GM21515 (cell line): ENCODE results near the gene CD55.
A peak's percentile ranks its signal among the peaks of the same experiment; 100 is the strongest.

Experiments
- ATAC-seq: cut with Tn5 transposase; IDR thresholded peaks from one replicate; pipeline ENCODE4 v1.9.1; 2021; ENCODE audit not compliant: unreplicated experiment

Gene CD55

GRCh38 chr1:207328004-207328403, 6.5 kb downstream of the CD55 start:
- no peak for ATAC-seq

GRCh38 chr1:207328908-207329440, 7.5 kb downstream of the CD55 start:
- ATAC-seq: no peak

- no peak for ATAC-seq
Observed at GRCh38 chr1:207329469-207329868, 8.0 kb downstream of the CD55 start.

GRCh38 chr1:207330011-207330710, 8.7 kb downstream of the CD55 start:
- no peak for ATAC-seq

- no peak for ATAC-seq
Observed at GRCh38 chr1:207331354-207332313, 10.2 kb downstream of the CD55 start.

GRCh38 chr1:207333009-207333600, 11.6 kb downstream of the CD55 start:
- no peak for ATAC-seq

- ATAC-seq: no peak
Observed at GRCh38 chr1:207333620-207334019, 12.1 kb downstream of the CD55 start.

- no peak for ATAC-seq
Observed at GRCh38 chr1:207334337-207334736, 12.9 kb downstream of the CD55 start.

- ATAC-seq: no peak
Observed at GRCh38 chr1:207335138-207335537, 13.7 kb downstream of the CD55 start.

GRCh38 chr1:207335695-207336363, 14.4 kb downstream of the CD55 start:
- peak; percentile 59 for ATAC-seq

GRCh38 chr1:207336559-207337467, 15.3 kb downstream of the CD55 start:
- ATAC-seq: peak; percentile 58

- ATAC-seq: no peak
Observed at GRCh38 chr1:207342332-207342731, 20.9 kb downstream of the CD55 start.

- ATAC-seq: no peak
Observed at GRCh38 chr1:207343675-207344074, 22.2 kb downstream of the CD55 start.

- ATAC-seq: no peak
Observed at GRCh38 chr1:207344221-207344620, 22.7 kb downstream of the CD55 start.

- ATAC-seq: no peak
Observed at GRCh38 chr1:207345644-207346477, 24.4 kb downstream of the CD55 start.

- ATAC-seq: no peak
Observed at GRCh38 chr1:207346513-207346912, 25.0 kb downstream of the CD55 start.

GRCh38 chr1:207349979-207350378, 28.5 kb downstream of the CD55 start:
- ATAC-seq: no peak

- no peak for ATAC-seq
Observed at GRCh38 chr1:207352554-207352953, 31.1 kb downstream of the CD55 start.

- ATAC-seq: no peak
Observed at GRCh38 chr1:207355060-207355459, 33.6 kb downstream of the CD55 start.
